ENCODE data around the gene SYT13. TPM values are rescaled to one million over a fixed set of nuclear protein-coding genes. Genes with fewer than 3 reads are reported as not detected.

The SYT13 gene
- total RNA-seq, 1 experiment from 2014 or later = 1.4 TPM

GRCh38 chr11:45305874-45306623 is 19.9 kb upstream of the SYT13 start:
- Histone ChIP-seq H3K4me3 (replicated peaks in 1 of 2; ENCODE audit: low read depth in 1 of 2, low read length in 2 of 2) (no peak overlapping the region), H3K9ac (ENCODE audit: low read length) (no peak overlapping the region), H3K27ac (ENCODE audit: low read depth, low read length) (no peak overlapping the region), H3K36me3 (ENCODE audit: control insufficient read depth in 1 of 2, insufficient read depth in 2 of 2, low read length in 2 of 2) (no peaks in the 10 kb centered on the region), H3K27me3 (ENCODE audit: insufficient read depth, low read length) (no peaks in the 10 kb centered on the region), H3K4me2 (ENCODE audit: low read length) (no peak overlapping the region), H3K9me3 (ENCODE audit: control insufficient read depth in 1 of 2, insufficient read depth in 1 of 2, low read depth in 1 of 2, low read length in 2 of 2) (no peaks in the 10 kb centered on the region), H4K20me1 (ENCODE audit: insufficient read depth) (no peaks in the 10 kb centered on the region), H3K79me2 (ENCODE audit: insufficient read depth, low read length) (no peaks in the 10 kb centered on the region), H3K4me1 (ENCODE audit: control insufficient read depth in 1 of 2, insufficient read depth in 2 of 2, low read length in 2 of 2) (no peaks in the 10 kb centered on the region), H3K9me2 (ENCODE audit: insufficient read depth) (no peaks in the 10 kb centered on the region), H2AFZ (ENCODE audit: low read depth, low read length, poor library complexity, severe bottlenecking) (no peak overlapping the region)
- ChIA-PET RAD21 (ENCODE audit: low non-redundant PET in 1 of 2, low total read pairs in 2 of 2, uncharacterized antibody in 2 of 2, unreplicated experiment in 2 of 2) (no interaction called here), POLR2A (no interaction called here), CTCF (interaction anchor here (2.2 kb wide), 1 partner anchor 196 kb away, joined by 7 read pairs; no protein-coding TSS in a partner anchor)
- ATAC-seq = no peak
- TF ChIP-seq FOSL1 (IDR thresholded peaks at IDR 0.05; ENCODE audit: low read depth) (no peak), REST (IDR thresholded peaks at IDR 0.05; ENCODE audit: low read depth) (no peak), EZH2phosphoT487 (IDR thresholded peaks at IDR 0.05; ENCODE audit: borderline replicate concordance) (no peak), CBX3 (IDR thresholded peaks at IDR 0.05; ENCODE audit: low read depth) (no peak), ELF1 (IDR thresholded peaks at IDR 0.05; ENCODE audit: borderline replicate concordance, low read depth) (no peak), RAD21 (IDR thresholded peaks at IDR 0.05; ENCODE audit: low read depth) (no peak)
- TF ChIP-seq, protein P1, sequence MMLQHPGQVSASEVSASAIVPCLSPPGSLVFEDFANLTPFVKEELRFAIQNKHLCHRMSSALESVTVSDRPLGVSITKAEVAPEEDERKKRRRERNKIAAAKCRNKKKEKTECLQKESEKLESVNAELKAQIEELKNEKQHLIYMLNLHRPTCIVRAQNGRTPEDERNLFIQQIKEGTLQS (IDR thresholded peaks at IDR 0.05) = no peak
- intact Hi-C loops (cut with micrococcal nuclease) = no loop called here
- no TSS peak for BruUV-seq (replicated peaks)
- DNase-seq (ENCODE audit: low read depth, low spot score) = no peak
